Globus pallidus (tissue), 1 donor: ENCODE measurements around the gene ATG4A.

Experiments used
- DNase-seq: peaks from one replicate; pipeline ENCODE4 v3.0.0-alpha.2; 2015; ENCODE audit warnings: low spot score

The ATG4A gene

DNA sequence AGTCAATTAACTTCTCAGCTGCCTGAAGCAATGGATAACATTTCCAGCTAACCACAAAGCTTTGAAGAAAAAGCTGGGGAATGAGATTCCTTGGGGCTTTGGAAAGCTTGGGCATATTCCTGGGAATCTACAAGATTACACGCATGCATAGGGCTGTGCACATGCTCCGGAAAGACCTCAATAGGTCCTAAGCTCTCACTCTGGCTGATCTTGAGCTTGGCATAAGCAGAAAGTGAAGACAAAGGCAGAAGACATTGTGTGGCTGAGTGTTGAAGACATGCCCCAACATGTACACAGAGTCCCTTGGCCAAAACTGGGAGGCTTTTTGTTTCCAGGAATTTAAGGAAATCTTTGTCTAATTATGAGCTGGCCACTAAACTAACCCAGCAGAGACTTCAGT, 31.2 kb downstream of the ATG4A start:
- no peak for DNase-seq

GRCh38 chrX:108123591-108124366, 32.2 kb downstream of the ATG4A start:
- DNase-seq = no peak

- DNase-seq = no peak
These were observed 35.1 kb downstream of the ATG4A start for GRCh38 chrX:108126661-108127060.

DNA sequence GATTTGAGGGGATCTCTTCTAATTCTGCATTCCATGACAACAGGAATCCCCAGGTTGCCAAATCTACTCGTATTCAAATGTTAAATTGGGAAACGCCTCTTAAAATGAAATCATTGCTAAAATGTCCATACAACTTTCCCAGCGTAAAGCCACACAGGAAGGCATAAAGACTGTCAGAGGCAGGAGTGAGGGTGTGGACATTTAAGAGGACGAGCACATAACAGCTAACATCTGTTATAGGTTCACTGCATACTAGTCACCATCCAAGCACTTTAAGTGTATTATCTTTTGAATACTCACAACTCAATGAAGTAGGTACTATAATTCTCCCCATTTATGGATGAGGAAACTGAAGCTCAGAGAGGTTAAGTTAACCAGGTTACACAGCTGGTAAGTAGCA, 35.6 kb downstream of the ATG4A start:
- DNase-seq = no peak

GRCh38 chrX:108130889-108131288, 39.3 kb downstream of the ATG4A start:
- no peak for DNase-seq

DNA sequence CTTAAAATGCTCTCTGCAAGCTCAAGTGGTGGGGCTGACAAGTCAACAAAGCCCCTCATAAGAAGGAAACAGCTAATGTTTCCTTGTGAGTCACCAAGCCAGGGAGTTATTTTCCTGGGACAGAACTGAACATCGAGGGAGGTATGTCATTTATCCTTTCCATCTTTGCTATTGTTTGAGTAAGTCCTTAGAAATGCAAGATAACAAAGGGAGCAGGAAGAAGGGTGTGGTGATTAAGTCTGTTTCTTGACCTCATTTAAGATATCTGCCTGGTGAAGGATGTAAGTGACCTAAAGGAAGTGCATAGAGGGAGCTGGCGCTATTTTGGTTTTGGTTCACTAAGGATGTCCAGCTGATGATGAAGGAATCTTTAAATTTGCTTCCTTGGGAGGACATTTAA, 39.9 kb downstream of the ATG4A start:
- no peak for DNase-seq

GRCh38 chrX:108132034-108132433, 40.5 kb downstream of the ATG4A start:
- DNase-seq = no peak

- peak; percentile 13 for DNase-seq
These were observed 41.3 kb downstream of the ATG4A start for GRCh38 chrX:108132876-108133275.

DNA sequence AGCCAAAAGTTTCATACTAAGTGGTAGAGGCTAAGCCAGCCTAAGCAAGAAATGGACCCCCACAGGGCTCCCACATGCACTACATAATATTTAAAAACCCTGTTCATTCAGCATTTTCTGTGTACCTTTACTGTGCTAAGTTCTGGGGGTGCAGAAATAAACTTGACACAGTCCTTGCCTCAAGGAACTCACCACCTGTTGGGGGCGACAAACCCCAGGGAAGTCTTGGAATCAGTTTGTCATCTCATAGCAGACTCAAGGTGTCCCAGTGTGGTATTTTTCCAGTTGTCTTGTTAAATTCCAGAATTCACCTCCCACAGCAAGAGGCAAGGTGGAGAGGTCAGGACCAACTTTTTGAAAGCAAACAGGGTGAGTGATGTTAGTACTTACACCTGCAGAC, 43.1 kb downstream of the ATG4A start:
- DNase-seq = no peak

GRCh38 chrX:108138814-108139702, 47.5 kb downstream of the ATG4A start:
- DNase-seq = no peak

DNA sequence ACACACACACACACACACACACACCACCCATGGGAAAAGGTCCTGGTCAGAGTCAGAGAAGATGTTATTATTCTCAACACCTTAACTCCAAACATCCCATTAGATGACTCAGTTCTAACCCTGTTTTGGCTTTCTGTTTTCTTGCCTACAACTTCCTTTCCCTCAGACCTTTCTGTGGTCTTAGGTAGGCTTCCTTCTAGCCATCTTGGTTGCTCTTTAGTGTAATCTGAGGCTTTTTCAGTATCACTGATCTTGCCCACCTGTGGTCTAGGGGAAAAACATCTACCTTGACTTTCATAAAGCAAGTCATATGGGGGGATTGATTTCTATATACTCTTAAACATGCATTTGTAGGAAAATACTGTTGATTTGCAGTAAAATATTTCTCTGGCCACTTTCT, 56.9 kb downstream of the ATG4A start:
- no peak for DNase-seq

GRCh38 chrX:108156082-108156481, 64.5 kb downstream of the ATG4A start:
- DNase-seq = no peak

DNA sequence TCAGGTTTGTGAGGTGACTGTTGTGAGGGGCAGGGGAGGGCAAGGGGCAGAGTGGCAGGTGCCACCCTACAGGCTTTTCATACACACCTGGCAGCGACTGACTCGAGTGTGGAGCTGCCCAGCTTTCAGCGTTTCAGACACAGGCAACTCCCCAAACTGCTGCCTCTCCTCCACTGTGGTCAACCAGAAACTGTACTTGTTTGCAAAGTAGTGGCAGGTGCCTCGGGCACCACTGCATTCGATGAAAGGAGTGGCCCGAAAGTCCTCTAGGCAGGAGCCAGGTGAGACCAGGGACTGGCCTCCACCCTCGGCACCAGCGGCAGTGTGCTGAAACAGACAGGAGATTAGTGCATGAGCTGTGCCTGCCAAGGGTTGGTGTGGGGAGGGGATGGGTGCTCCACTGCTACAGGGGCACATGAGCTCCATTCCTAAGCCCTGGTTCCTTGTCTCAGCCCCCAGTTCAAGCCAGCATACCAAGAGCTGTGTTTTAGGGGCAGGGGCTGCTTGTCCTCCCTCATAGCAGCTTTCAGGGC, 65.4 kb downstream of the ATG4A start:
- DNase-seq = no peak

GRCh38 chrX:108157628-108158027, 66.0 kb downstream of the ATG4A start:
- no peak for DNase-seq

DNA sequence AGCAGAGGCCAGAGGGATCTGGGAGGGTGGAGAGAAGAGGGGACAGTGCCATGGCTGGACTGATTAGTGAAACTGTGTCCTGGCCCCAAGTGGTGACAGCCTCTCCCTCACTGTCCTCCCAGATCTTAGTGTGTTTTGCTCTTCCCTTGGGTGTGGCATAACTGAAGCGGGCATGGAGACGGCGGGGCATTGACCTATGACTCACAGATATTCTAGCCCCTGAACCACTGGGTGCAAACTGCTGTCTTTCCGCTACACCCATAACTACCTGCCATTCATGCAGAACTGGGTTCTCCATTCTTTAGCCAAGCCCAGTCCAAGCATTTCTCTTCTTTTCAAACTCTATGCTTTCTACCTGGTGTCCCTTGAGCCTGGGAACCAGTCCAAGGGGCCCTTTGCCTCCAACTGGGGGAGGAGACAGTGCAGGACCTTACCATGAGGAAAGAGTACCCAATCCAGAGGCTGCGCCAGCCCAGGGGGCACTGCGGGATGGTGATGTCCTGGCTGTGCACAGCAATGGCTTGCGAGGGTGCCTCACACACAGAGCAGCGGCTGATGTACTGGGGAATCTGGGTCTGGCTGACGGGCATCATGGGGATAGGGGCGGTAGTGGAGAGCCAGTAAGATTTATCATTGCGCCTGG, 67.6 kb downstream of the ATG4A start:
- DNase-seq = no peak

DNA sequence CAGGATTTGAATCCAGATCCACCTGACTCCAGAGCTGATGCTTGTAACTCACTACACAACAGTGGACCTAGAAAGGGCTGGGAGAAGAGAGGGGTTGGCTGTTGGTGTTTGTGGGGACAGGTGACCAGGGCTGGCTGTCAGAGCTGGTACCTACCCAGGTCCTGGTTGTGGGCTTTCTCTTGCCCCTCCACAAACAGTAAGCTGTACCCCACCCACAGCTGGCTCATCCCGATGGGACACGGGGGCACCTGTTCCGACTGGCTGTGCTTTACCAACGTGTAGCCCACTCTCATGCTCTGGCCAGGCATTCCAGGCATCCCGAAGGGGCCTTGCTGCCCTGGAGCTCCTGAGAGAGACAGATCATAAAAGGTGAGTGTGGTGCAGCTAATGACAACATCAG, 68.7 kb downstream of the ATG4A start:
- DNase-seq = no peak

DNA sequence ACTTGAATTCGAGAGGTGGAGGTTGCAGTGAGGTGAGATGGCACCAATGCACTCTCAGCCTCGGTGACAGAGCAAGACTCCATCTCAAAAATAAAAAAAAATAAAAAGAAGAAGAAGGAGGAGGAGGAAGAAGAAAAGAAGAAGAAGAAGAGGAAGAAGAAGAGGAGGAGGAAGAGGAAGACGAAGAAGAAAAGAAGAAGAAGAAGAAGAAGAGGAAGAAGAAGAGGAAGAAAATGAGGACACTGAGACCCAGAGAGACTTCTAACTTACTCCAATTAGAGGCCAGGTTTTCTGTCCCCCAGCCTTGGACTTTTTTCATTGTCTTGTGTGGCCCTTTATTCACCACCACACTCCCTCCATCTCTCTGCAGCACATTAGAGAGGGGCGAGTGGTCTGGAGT, 70.7 kb downstream of the ATG4A start:
- DNase-seq = no peak

DNA sequence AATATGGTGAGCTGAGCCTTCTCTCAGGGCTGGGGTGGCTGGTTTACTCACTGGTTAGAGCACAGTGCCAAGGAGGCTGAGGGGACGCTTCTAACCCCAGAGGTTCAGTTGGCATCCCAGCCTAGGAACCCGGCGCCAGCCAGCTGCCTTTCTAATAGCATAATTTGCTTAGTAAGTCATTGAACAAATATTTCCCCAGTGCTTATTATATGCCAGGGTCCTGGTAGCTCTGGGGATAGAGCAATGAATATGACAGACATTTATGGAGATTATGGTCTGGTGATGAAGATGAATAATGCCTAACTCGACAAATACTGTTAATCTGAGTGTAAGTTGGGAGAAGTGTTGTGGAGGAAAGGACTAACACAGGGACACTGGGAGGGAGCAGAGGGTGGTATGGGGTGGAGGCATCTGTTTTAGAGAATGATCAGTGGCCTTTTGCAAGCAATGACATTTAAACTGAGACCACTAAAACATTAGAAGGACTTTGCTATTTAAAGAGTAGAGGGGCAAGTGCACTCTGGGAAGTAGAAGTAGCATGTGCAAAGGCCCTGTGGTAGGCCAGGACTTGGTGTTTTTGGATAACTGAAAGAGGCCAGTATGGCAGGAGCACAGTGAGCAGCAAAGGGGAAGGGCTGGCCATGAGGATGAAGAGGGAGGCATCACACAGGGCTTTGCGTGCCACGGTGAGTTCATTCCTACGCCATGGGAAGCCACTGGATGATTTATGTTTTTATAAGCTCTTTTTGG, 71.9 kb downstream of the ATG4A start:
- DNase-seq = no peak

DNA sequence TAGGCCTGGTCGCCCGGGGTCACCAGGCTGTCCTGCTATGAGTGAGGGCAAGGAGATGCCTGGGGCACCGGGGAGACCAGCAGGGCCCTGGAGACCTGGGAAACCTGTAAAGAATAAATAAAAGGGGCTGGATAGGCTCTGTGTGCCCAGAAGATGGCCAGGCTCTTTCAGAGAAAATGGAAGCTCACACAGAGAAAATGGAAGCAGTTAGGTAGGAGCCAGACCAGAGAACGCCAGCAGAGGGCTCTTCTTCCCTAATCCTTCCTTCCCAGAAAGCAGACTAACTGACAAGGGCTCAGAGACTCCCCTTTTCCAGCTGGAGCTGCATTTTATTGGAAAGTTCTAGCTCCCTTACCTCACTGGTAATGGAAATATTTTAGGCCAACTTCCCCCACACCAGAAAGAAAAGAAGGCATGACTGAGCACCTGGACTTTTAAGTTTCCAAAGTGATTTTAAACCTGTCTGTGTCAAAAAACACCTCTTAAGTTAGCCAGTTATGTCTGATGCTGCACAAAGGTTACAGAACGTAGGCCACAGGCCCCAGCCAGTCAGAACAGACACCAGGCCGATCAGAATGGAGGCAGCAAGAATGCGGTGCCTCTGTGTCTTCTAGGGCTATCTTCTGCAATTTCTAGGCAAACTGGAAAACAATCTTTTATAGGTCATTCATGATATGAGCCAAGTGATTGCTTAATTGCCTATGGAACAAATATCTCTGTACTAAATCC, 74.0 kb downstream of the ATG4A start:
- no peak for DNase-seq

DNA sequence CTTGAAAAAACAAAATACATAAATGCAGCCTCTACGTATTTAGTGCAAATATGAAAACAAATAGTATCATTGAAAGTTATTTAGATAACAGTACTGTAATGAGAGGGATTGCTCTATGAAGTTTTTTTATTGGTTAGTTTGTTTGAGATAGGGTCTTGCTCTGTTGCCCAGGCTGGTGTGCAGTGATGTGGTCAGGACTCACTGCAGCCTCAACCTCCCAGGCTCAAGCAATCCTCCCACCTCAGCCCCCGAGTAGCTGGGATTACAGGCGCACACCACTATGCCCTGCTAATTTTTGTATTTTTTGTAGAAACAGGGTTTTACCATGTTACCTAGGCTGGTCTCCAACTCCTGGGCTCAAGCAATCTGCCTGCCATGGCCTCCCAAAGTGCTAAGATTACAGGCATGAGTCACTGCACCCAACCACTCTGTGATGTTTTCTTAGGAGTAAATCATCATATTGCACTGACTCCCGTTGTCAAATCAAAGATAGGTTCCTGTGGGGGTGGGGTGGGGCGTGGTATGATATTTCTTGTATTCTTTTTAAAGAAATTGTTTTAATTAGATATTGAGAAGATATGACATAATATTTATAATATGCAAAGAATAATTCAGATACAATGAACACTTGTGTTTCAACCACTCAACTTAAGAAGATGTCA, 75.8 kb downstream of the ATG4A start:
- DNase-seq = no peak
